ENCODE data around the gene FGL2.

DNA sequence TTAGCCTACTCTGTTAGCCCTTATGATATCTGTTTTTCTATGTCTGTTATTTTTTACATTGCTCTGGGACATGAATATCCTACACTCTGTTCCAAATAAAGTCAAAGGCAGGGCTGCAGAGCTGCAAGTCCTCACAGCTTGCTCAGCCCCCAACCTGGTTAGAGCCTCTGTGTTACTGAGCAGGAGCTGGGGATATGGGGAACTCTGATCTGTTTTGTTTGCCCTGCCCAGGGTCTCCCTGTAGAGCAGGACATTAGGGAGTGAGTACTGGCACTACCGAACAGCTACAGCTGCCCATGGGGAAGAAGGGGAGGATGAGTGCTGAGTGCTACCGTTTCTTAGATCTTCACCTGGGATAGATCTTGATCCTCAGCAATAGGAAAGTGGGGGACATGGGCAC is 32.8 kb upstream of the FGL2 start:
- TF ChIP-seq, protein P1, sequence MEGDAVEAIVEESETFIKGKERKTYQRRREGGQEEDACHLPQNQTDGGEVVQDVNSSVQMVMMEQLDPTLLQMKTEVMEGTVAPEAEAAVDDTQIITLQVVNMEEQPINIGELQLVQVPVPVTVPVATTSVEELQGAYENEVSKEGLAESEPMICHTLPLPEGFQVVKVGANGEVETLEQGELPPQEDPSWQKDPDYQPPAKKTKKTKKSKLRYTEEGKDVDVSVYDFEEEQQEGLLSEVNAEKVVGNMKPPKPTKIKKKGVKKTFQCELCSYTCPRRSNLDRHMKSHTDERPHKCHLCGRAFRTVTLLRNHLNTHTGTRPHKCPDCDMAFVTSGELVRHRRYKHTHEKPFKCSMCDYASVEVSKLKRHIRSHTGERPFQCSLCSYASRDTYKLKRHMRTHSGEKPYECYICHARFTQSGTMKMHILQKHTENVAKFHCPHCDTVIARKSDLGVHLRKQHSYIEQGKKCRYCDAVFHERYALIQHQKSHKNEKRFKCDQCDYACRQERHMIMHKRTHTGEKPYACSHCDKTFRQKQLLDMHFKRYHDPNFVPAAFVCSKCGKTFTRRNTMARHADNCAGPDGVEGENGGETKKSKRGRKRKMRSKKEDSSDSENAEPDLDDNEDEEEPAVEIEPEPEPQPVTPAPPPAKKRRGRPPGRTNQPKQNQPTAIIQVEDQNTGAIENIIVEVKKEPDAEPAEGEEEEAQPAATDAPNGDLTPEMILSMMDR (IDR thresholded peaks at IDR 0.05): no peak
- TF ChIP-seq POLR2A (IDR thresholded peaks at IDR 0.05): no peak
